Measurements from ENCODE around the gene ADH1B. TPM values are rescaled to one million over a fixed set of nuclear protein-coding genes. Genes with fewer than 3 reads are reported as not detected.

Gene ADH1B
- total and polyA plus RNA-seq, 2 experiments from 2014 or later, result not detected

DNA sequence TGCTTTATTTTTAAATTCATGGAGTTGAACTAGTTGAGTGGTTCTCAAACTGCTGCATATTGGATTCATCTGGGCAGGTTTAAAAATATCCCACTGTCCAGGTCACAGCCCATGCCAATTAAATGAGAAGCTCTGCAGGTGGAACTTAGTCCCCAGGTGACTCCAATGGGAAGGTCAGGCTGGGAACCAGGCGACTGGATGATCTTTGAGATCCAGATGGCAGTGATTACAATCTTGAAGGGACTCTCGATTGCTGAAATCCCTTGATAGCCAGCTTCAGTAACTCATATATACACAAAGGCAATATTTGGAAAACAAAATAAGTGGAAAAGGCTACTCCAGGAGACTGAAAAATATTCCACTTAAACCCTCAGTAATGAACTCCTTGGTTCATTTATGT lies 38.5 kb downstream of the ADH1B start:
- Histone ChIP-seq H3K4me1 (ENCODE audit: low read depth) (no peaks in the 10 kb centered on the region), H3K36me3 (no peaks in the 10 kb centered on the region), H3K27me3 (no peaks in the 10 kb centered on the region), H3K4me3 (no peak overlapping the region), H3K9me3 (ENCODE audit: low read depth) (no peaks in the 10 kb centered on the region), H3K27ac (no peak overlapping the region)
- no peak for TF ChIP-seq CTCF (IDR thresholded peaks at IDR 0.05; ENCODE audit: low read depth, low read length)
- DNase-seq (ENCODE audit: low read depth in 1 of 2, low spot score in 1 of 2), result no peak

GRCh38 chr4:99281261-99281660 lies 39.9 kb downstream of the ADH1B start:
- Histone ChIP-seq H3K36me3 (no peaks in the 10 kb centered on the region), H3K4me1 (ENCODE audit: low read depth) (no peaks in the 10 kb centered on the region), H3K4me3 (no peak overlapping the region), H3K9me3 (ENCODE audit: low read depth) (no peaks in the 10 kb centered on the region), H3K27ac (no peak overlapping the region), H3K27me3 (no peaks in the 10 kb centered on the region)
- TF ChIP-seq CTCF (IDR thresholded peaks at IDR 0.05; ENCODE audit: low read depth, low read length), result no peak
- DNase-seq (ENCODE audit: low read depth in 1 of 2, low spot score in 1 of 2), result no peak

GRCh38 chr4:99276417-99276816 lies 44.8 kb downstream of the ADH1B start:
- DNase-seq (ENCODE audit: low read depth in 1 of 2, low spot score in 1 of 2), result no peak
- Histone ChIP-seq H3K4me3 (no peak overlapping the region), H3K27ac (no peak overlapping the region), H3K9me3 (ENCODE audit: low read depth) (no peaks in the 10 kb centered on the region), H3K36me3 (no peaks in the 10 kb centered on the region), H3K27me3 (no peaks in the 10 kb centered on the region), H3K4me1 (ENCODE audit: low read depth) (no peaks in the 10 kb centered on the region)
- TF ChIP-seq CTCF (IDR thresholded peaks at IDR 0.05; ENCODE audit: low read depth, low read length), result no peak

GRCh38 chr4:99275885-99276284 lies 45.3 kb downstream of the ADH1B start:
- Histone ChIP-seq H3K27me3 (no peaks in the 10 kb centered on the region), H3K36me3 (no peaks in the 10 kb centered on the region), H3K9me3 (ENCODE audit: low read depth) (no peaks in the 10 kb centered on the region), H3K4me1 (ENCODE audit: low read depth) (no peaks in the 10 kb centered on the region), H3K4me3 (no peak overlapping the region), H3K27ac (no peak overlapping the region)
- no peak for TF ChIP-seq CTCF (IDR thresholded peaks at IDR 0.05; ENCODE audit: low read depth, low read length)
- DNase-seq (ENCODE audit: low read depth in 1 of 2, low spot score in 1 of 2), result no peak

- H3K36me3 ChIP-seq, result no peaks in the 10 kb centered on the region
- H3K27me3 ChIP-seq, result no peaks in the 10 kb centered on the region
- no peaks in the 10 kb centered on the region for H3K4me1 ChIP-seq (ENCODE audit: low read depth)
- DNase-seq (ENCODE audit: low read depth in 1 of 2, low spot score in 1 of 2), result peak in 1 of 2 donors; percentile 6
- H3K27ac ChIP-seq, result no peak overlapping the region
- no peak for TF ChIP-seq CTCF (IDR thresholded peaks at IDR 0.05; ENCODE audit: low read depth, low read length)
- no peak overlapping the region for H3K4me3 ChIP-seq
- H3K9me3 ChIP-seq (ENCODE audit: low read depth), result no peaks in the 10 kb centered on the region
These were observed 46.2 kb downstream of the ADH1B start for GRCh38 chr4:99275050-99275449.

- Histone ChIP-seq H3K27me3 (no peaks in the 10 kb centered on the region), H3K4me1 (ENCODE audit: low read depth) (no peaks in the 10 kb centered on the region), H3K36me3 (no peaks in the 10 kb centered on the region), H3K4me3 (no peak overlapping the region), H3K27ac (no peak overlapping the region), H3K9me3 (ENCODE audit: low read depth) (no peaks in the 10 kb centered on the region)
- TF ChIP-seq CTCF (IDR thresholded peaks at IDR 0.05; ENCODE audit: low read depth, low read length), result no peak
- DNase-seq (ENCODE audit: low read depth in 1 of 2, low spot score in 1 of 2), result no peak
These were observed 47.5 kb downstream of the ADH1B start for GRCh38 chr4:99273704-99274103.

All from cardiac muscle cell (in vitro differentiated cells and primary cell).